ENCODE data around the gene MYPN.
"Not testable (repeated sequence)": the region's sequence is repeated elsewhere in the genome, so short reads cannot be mapped to it uniquely, and the experiment has no call there.

The MYPN gene

DNA sequence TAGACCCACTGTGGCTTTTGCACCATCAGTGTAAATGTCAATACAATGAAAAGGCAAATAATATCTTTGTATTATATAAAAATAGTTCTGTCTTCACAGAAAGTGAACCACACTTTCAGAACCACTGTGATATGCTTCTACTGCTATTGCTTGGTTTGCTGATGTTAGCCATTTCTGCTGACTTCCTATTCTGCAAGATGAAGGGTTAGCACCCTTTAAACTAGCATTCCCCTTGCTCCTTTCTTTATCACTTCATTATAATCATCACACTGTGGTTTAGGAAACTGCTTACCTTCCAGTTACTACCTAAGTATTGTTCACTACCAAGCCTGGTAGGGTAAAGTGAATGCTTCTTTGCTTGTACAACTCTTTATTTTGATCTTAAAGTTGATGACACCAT is 29.2 kb downstream of the MYPN start:
- DNase-seq: no peak

DNA sequence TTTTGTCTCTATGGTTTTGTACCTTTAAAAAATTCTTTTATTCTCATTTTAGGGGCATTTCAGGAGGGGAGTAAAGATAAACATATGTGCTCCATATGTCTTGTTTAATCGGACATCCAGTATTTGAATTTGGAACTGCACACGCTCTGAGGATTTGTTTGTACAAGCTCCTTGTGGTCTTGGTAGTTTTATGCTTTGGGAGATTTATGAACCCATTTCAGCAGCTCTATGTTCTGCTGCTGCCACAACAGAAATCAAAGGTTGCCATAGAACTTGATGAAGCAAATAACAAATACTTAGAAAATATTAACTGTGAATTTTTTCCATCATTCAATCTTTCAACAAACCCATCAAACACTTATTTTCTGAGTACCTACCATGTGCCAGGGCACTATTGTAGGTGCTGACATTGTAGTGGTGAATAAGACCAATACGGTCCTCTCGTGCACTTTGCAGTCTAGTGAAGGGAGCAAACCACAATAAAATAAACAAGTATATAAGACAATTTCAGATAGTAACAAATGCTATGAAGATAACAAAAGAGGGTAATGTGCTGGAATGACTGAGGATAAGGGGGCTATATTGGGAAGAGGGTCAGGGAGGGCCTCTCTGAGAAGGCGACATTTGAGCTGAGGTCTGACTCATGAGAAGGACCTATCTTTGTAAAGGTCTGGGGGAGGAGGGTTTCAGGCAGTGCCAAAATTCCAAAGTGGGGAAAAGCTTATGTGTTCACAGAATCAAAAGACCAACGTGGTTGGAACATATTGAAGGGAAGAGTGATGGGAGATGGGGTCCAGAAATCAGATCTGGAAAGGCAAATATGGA is 30.4 kb downstream of the MYPN start:
- DNase-seq: no peak

DNA sequence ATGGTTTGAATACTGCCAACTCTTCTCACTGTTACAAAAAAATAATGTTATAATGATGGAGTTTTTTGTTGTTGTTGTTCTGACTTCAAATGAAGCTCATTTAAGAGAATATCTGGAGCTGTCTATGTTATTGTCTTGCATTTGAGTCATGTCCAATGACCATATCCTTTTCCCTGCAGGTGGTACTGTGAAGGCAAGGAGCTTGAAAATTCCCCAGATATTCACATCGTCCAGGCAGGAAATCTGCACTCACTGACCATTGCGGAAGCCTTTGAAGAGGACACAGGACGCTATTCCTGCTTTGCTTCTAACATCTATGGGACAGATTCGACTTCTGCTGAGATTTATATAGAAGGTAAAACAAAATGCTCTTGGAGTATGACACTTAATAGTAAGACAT is 33.5 kb downstream of the MYPN start:
- no peak for DNase-seq

DNA sequence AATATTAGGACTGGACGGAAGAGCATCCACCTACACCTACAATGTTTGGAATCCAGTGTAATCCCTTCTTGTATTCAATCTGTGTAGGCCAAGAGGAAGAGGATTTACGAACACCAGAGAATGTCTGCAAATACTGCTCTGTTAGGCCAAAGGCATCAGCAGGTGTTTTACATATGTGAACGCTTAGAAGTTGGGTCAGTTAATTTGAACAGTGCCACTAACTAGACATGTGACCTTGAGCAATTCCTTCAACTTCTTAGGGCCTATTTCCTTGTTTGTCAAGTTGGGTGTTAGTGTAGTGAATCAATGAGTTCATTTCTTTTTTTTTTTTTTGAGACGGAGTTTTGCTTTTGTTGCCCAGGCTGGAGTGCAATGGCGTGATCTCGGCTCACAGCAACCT is 35.4 kb downstream of the MYPN start:
- no peak for DNase-seq

DNA sequence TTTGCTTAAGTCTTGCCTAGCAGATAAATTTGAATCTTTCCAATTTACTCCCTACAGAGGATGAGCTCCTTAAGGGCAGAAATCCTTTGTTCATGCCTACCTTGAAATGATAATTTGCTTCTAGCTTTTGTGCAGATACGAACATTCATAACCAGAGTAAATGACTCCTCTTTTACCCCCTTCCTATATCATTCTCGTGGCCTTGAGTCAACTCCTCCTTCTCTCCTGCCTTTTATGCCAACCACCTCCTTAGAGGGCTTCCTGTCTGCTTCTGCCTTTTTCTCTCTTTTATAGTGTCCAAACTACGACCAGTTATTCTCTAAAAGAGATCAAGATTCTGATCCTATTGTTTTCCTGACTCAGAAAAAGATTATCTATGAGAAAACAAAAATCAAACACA is 36.4 kb downstream of the MYPN start:
- no peak for DNase-seq

GRCh38 chr10:68146133-68146532 is 36.8 kb downstream of the MYPN start:
- no peak for DNase-seq

GRCh38 chr10:68151453-68151852 is 42.2 kb downstream of the MYPN start:
- DNase-seq: no peak

DNA sequence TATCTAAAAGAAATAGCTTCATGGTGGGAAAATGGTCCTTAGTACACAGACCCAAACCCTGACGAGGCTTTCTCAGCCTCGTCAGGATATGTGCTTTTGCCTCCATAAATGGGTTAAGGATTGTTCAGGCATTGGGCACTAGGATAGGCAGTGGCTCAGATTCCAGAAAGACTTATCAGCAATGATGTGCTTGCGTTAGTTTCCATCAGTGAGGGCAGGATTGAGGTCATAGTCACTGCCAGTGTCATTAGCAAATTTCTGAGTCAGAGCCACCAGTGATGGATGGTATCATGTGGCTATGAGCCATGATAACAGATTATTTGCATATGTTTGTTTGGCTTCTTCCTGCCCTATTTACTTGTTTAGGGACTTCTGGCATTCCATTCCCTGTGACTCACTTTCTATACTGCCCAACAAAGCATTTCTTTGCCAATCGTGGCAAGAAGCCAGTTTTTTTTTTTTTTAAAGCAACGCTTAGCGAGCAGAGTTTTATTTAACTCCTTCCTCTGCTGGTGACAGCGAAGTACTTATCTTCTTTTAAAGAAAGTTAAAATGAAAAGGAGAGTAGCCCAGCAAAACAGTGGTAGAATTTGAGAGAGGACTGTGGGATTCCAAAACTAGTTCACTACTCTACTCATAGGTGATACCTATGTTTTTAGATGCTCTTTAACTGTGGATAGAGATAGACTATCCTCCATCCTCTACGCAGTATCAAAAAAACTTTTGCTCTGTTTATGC is 44.4 kb downstream of the MYPN start:
- DNase-seq: peak; percentile 88 to 98 (median 96)

DNA sequence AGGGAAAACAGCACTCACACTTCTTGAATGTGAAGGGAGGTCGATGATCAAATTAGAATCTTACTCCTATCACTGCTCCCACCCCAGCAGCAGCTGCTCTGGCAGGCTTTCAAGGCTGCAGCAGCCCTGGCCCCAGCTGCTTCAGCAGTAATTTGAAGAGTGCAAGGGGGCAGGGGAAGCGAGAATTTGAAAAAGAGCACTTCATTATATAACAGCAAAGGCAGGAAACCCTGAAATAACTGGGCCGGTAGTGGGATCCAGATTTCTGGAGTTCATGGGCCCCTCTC is 44.9 kb downstream of the MYPN start:
- DNase-seq: no peak

- no peak for DNase-seq
Measured at GRCh38 chr10:68155615-68156210, 46.4 kb downstream of the MYPN start.

DNA sequence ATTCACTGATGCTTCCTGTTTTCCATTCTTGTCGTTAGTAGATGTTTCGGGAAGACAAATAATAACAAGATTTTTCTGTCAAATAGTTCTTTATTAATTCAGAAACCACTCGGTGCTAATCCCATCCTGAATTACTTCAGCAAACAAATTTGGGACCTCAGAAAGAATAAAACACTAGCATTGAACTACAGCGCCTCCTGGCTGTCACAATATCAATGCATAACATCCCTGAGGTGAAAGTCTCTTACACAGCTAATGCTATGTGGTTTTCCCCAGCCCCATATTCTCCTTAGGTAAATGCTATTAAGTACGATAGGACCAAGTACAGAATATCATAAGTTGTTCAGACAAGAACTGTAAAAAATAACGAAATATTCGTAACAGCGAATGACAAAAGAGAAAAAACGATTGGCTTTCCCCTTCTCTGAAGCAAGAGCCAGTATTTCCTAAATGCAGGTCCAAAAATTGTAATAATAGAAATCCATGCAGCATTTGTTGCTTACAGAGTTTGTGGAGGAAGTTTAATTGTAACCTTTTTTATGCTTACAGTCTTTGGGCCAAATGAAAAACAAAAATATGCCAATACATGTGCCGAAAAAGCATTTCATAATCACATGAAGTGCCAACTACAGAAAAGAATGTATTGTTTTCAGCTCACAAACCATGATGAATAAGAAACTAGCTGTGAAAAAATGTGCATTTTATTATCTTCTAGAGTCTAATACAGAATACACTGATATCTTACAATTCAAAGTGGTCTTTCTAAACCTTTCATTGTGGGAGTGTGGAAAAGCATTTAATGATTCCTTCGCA is 47.3 kb downstream of the MYPN start:
- DNase-seq: peak; percentile 77 to 81 (median 80)

- DNase-seq: not testable (repeated sequence)
Measured at GRCh38 chr10:68157522-68157921, 48.2 kb downstream of the MYPN start.

GRCh38 chr10:68158031-68158430 is 48.7 kb downstream of the MYPN start:
- DNase-seq: no peak

DNA sequence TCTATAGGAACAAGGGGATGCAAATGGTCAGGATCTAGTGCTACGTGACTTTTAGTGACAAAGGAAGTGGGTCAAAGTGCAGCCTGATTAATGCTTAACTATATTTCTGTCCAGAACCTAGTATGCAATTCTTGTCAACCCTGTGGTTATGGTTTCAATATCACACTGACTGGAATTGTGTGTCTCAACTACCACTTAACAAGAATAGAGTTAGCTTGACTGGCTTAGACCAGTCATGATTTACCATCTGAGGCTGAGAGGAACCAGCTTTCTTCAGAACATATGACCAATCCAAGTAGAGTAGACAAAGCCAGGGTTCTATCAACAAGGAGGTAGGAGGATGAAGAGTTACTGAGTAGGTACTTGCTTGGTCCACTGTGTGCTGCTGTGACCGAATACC is 54.4 kb downstream of the MYPN start:
- DNase-seq: no peak

DNA sequence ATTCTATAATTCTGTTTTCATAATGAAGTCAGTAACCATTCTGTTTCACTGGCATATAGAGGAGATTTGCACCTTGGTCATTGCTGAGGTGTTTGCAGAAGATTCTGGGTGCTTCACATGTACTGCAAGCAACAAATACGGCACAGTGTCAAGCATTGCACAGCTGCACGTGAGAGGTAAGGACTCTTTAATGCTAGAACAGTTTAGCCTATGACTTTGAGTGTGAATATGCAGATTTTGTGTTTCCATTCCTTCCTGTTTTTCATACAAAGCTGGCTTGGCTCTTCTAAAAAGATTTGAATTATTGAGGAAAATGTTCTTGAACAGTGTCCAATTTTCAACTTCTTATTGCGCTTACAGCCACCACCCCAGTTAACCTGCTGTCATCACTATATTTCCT is 56.4 kb downstream of the MYPN start:
- no peak for DNase-seq

- DNase-seq: peak; percentile 53 to 73 (median 65)
Measured at GRCh38 chr10:68166871-68167585, 57.7 kb downstream of the MYPN start.

GRCh38 chr10:68167586-68168189 is 58.4 kb downstream of the MYPN start:
- DNase-seq: peak in 2 of 3 donors; percentile 44 to 62

- DNase-seq: no peak
Measured at GRCh38 chr10:68171539-68172080, 62.3 kb downstream of the MYPN start.

DNA sequence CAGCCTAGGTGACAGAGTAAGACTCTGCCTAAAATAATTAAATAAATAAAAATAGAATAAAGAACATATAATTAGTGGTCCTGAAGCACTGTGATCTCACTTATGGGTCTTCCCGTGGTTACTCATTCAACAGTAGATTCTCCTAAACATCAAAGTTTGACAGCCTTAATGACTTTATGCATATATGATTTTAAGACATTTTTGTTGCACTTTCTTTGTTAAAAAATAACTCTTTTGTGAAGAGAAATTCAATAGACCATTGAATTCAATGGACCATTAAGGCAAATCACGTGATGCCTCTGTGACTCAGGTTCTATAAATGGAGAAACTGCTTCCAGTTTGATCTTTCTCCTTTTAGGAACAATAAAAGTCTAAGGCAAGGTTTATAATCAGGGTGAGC is 63.0 kb downstream of the MYPN start:
- no peak for DNase-seq

- DNase-seq: no peak
Measured at GRCh38 chr10:68175949-68176348, 66.7 kb downstream of the MYPN start.

DNA sequence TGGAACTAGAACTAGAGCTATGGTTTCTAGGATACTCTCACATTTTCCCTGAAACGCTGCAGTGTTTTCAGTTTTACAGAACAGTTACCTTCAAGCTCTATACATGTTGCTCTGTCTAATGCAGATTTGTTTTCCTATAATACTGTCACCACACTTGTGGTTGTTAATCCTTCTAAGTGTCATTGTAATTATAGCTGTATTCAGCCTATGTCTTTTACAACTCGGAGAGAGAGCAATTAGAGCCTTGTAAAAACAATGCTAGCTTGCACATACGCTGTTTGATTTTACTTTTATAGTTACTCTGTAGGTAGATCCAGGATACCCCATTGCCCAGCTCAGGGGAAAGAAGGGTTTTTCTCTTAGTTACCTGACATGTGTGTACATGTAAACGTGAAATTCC is 67.5 kb downstream of the MYPN start:
- DNase-seq: no peak

GRCh38 chr10:68178592-68178991 is 69.3 kb downstream of the MYPN start:
- no peak for DNase-seq
